HG03039 (cell line): ENCODE data around the gene RAB24.
A peak's percentile ranks its signal among the peaks of the same experiment; 100 is the strongest.
"Not testable (repeated sequence)": the region's sequence is repeated elsewhere in the genome, so short reads cannot be mapped to it uniquely, and the experiment has no call there.

Source experiments
- ATAC-seq: cut with Tn5 transposase; IDR thresholded peaks from one replicate; pipeline ENCODE4 v1.9.1; 2021; ENCODE audit warnings: mild to moderate bottlenecking, moderate library complexity; ENCODE audit not compliant: unreplicated experiment

RAB24 gene

GRCh38 chr5:177303121-177303924 is at the start of gene RAB24, which contains the start of gene PRELID1:
Gene RAB24, minus strand, starts transcription at chr5:177303719. Its CDS starts 431 bp downstream, at chr5:177303288.
Gene PRELID1, plus strand, starts transcription at chr5:177303799. Its CDS starts 187 bp downstream, at chr5:177303986.
- peak; percentile 61 for ATAC-seq

GRCh38 chr5:177353093-177353492 is 49.6 kb upstream of the RAB24 start:
- no peak for ATAC-seq

- ATAC-seq, result peak; percentile 83
Observed at GRCh38 chr5:177351392-177352329, 48.1 kb upstream of the RAB24 start, which contains the start of gene LMAN2. Gene LMAN2, minus strand, starts transcription at chr5:177351668. Its CDS starts 21 bp downstream, at chr5:177351647.

DNA sequence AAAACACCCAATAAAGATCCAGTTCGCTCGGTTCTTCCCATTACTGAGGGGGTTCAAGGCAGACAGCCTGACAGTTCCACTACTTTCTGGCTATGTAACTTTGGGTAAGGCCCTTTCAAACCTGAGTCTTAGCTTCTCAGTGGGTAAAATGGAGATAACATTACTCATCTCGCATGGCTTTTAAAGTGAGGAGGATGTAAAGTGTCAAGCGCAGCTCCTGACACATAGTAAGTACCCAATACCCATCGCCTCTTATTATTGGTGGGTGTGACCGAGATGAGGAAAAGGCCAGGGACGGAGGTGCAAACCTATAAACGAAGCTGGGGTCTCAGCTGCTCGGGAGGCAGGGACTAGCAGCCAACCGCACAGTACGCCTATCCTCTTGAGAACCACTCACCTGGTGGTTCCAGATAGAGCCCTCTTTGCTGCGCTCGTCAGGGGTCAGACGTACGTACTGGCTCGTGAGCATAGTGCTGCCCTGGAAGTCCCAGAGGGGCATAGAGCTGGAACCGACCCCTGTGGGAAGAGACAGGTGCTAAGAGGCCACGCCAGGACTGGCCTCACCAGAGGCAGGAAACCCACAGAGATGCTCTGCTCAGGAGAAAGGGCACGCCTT is 47.4 kb upstream of the RAB24 start:
- ATAC-seq, result peak; percentile 7

DNA sequence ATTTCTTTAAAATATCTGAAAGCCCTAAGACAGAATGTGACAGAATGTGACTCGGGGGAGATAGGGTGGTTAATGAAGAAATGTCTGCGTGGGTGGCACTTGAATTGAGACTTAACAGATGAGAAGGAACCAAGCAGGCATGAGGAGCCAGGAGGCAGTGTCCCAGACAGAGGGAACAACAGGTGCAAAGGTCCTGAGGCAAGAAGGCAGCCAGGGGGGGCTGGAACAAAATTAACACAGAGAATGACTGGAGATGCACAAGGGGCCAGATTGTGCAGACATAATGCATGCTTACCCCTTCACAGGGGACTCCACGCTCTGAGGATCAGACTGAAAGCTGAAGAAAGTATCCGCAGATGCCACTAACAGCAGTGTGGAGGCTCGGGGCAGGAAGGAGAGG is 46.2 kb upstream of the RAB24 start:
- ATAC-seq, result no peak

DNA sequence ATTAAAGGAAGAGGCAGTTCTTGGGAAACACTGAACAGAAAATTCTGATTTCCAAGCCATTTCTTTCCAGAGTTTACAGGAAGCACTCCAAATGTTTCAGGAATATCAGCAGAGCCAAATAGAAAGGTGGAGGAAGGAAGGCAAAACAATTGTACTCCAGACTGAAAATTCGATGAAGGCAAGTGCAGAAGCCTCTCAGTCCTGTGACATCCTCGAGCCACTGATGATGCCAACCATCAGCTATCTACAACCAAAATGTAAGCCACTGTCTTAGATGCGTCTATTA is 45.8 kb upstream of the RAB24 start:
- no peak for ATAC-seq

- no peak for ATAC-seq
Observed at GRCh38 chr5:177347699-177348098, 44.2 kb upstream of the RAB24 start.

DNA sequence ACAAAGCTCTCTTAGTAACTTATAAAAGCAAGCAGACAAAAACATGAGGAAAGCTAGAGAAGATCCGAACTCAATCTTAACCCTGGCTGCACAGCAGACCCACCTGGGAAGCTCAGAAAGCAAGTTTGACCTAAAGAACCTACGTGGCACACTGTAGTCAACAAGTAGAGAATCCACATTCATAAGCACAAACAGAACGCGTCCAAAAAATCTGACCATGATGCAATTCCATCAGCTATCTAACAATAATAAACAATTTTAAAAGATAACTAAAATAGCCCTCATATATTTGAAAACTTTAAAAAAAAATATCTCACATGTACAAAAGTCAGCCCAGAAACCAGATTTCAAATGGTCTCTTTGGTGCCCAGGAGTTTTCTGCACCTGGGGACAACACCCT is 43.3 kb upstream of the RAB24 start:
- no peak for ATAC-seq

- ATAC-seq, result no peak
Observed at GRCh38 chr5:177344891-177345290, 41.4 kb upstream of the RAB24 start.

- ATAC-seq, result no peak
Observed at GRCh38 chr5:177343777-177344176, 40.3 kb upstream of the RAB24 start.

GRCh38 chr5:177343000-177343399 is 39.5 kb upstream of the RAB24 start:
- ATAC-seq, result not testable (repeated sequence)

- ATAC-seq, result no peak
Observed at GRCh38 chr5:177339107-177339638, 35.7 kb upstream of the RAB24 start.

DNA sequence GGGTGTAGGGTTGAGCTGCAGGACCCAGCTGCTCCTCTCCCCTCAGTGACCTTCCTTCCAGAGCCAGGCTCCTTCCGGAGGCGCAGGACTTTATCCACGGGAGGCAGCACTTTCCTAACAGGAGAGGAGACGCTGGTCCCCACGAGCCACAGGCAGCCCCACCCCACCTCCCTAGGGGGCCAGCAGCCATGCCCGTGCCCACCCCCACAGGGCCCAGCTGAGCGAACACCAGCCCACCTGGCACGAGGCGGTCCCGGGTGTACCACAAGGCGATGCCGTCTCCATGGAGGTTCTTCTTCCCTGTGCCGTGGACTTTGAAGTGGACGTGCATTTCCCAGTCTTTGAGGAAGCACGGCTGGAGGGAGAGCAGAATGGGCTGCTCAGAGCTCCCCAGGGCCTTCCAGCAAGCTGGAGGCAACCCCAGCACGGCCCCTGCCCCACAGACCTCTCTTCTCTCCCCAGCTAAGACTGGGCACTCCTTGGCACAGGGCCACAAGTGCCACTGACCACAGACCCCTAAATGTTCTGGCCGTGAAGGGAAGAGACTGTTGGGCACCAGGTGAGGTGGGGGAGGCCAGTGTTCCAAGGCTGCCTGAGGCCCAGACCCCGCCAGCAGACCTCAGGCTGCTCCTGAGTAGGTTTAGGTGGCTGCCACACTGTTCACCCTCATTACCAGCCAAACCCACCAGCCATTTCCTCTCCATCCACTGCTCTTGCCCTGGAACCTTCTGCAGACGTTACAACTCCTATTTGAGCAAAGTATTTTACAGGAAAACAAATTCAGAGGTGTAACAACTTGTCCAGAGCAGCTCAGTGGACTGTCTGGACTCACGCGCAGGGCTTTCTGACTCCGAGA is 35.0 kb upstream of the RAB24 start:
- ATAC-seq, result no peak

GRCh38 chr5:177336603-177337494 is 33.3 kb upstream of the RAB24 start:
- ATAC-seq, result no peak

- ATAC-seq, result no peak
Observed at GRCh38 chr5:177336112-177336511, 32.6 kb upstream of the RAB24 start.

- ATAC-seq, result no peak
Observed at GRCh38 chr5:177335701-177336065, 32.2 kb upstream of the RAB24 start.

DNA sequence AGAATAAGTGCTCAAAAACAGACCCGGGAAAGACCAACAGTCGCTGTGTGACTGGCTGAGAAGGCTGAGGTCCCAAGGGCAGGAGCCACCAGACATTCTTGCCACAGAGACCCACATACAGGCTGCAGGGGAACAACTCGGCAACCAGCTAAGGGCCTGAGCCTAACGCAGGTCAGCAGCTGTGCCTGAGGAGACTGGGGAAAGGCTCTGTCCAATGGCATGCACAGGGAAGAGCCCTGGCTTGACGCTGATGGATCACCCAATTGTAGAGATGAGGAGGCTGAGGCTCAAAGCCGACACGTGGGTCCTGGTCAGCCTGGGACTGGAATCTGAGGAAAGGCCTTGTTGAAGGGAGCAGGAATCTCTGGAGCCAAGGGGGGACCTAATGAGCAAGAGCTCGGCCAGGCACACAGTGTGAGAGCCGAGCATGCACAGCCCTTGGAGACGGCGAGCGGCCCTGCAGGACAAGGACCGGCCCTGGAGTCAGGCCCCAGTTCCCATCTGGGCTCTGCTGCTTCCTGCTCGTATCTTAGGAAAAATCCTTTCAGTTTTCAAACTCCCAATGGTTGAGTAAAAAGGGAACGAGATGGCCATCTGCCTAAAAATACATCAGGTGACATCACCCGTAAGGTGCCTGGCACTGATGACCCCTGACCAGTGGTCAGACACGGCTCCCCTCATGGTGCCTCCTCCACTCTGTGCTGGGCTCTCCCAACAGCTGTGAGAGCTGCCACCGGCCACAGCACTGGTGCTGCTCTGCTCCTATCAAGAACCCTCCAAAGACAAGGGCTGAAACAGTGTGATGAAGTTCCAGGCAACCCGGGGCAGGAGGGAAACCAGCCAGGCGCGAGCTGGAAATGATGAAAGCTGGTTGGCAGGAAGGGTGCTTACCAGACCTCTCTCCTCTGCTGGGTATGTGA is 31.5 kb upstream of the RAB24 start:
- no peak for ATAC-seq

DNA sequence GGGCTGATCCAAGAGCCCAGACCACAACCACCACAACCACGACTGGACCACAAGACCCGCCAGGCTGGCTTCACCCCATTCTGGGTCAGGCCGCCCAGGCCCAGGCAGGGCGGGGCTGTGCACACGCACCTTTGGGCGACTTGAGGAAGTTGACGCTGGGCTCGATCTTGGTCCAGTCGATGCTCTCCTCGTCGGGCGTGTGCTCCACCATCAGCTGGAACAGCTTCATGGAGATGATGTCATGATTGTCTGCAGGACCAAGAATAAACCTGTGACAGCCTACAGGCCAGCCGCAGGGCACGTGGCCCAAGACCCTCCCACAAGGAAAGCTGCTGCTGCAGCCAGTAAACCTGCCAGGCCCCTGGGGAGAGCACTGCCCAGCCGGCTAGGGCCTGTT is 30.6 kb upstream of the RAB24 start:
- no peak for ATAC-seq
